ENCODE measurements around the gene TRERF1.

The TRERF1 gene

GRCh38 chr6:42190554-42191183 is 261.1 kb downstream of the TRERF1 start:
- DNase-seq (ENCODE audit: low read depth in 2 of 2), result no peak

- no peak for DNase-seq (ENCODE audit: low read depth in 2 of 2)
Measured at GRCh38 chr6:42188406-42188805, 263.3 kb downstream of the TRERF1 start.

- DNase-seq (ENCODE audit: low read depth in 2 of 2), result no peak
Measured at GRCh38 chr6:42185597-42185996, 266.1 kb downstream of the TRERF1 start.

GRCh38 chr6:42184475-42184874 is 267.3 kb downstream of the TRERF1 start:
- DNase-seq (ENCODE audit: low read depth in 2 of 2), result no peak

GRCh38 chr6:42182101-42182500 is 269.6 kb downstream of the TRERF1 start:
- DNase-seq (ENCODE audit: low read depth in 2 of 2), result no peak

GRCh38 chr6:42179945-42180313 is 271.8 kb downstream of the TRERF1 start:
- no peak for DNase-seq (ENCODE audit: low read depth in 2 of 2)

GRCh38 chr6:42179261-42179944 is 272.3 kb downstream of the TRERF1 start:
- DNase-seq (ENCODE audit: low read depth in 2 of 2), result no peak

- DNase-seq (ENCODE audit: low read depth in 2 of 2), result no peak
Measured at GRCh38 chr6:42177514-42178364, 274.0 kb downstream of the TRERF1 start.

GRCh38 chr6:42176981-42177380 is 274.7 kb downstream of the TRERF1 start:
- no peak for DNase-seq (ENCODE audit: low read depth in 2 of 2)

GRCh38 chr6:42175860-42176259 is 275.9 kb downstream of the TRERF1 start:
- DNase-seq (ENCODE audit: low read depth in 2 of 2), result no peak

All from stimulated activated CD4-positive, alpha-beta T cell treated with anti-CD3 and anti-CD28 coated beads, Interleukin-1b, Interleukin-23, amount 100 ng/mL, for 4 hours (primary cell).